ENCODE results near the gene TSPAN18.

TSPAN18 gene

DNA sequence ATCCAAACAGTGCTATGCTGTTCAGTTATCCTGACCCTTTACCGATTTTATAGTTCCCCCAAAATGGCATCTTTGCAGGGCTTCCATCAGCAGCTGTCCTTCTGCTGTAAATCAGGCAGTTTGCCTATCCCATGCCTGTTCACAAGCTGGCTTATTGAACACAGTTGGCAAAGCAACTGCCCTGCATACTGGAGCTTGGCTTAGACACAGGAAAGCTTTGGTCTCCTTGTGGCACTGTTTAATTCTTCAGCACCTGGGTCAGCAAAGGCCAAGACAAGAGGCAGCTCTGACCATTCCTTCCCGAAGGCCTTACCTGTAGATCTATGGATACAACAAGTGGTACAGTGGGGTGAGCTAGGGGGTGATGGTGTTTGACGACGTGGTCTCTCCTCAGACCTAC is 32.2 kb downstream of the TSPAN18 start:
- Histone ChIP-seq H3K4me1 (ENCODE audit: control insufficient read depth, insufficient read depth, low read length, poor library complexity, severe bottlenecking) (no peaks in the 10 kb centered on the region), H3K27ac (ENCODE audit: insufficient read depth, low read length, poor library complexity, severe bottlenecking) (no peak overlapping the region), H3K27me3 (replicated peaks; ENCODE audit: control insufficient read depth, insufficient read depth, low read length, poor library complexity, severe bottlenecking) (no peaks in the 10 kb centered on the region), H3K36me3 (ENCODE audit: control insufficient read depth, insufficient read depth, low read length) (peaks cover 1% of the 10 kb centered on the region), H3K9me3 (ENCODE audit: control insufficient read depth, low read length) (no peaks in the 10 kb centered on the region), H3K4me3 (ENCODE audit: insufficient read depth, low read depth, low read length, poor library complexity, severe bottlenecking) (no peak overlapping the region)
- DNase-seq, result no peak

DNA sequence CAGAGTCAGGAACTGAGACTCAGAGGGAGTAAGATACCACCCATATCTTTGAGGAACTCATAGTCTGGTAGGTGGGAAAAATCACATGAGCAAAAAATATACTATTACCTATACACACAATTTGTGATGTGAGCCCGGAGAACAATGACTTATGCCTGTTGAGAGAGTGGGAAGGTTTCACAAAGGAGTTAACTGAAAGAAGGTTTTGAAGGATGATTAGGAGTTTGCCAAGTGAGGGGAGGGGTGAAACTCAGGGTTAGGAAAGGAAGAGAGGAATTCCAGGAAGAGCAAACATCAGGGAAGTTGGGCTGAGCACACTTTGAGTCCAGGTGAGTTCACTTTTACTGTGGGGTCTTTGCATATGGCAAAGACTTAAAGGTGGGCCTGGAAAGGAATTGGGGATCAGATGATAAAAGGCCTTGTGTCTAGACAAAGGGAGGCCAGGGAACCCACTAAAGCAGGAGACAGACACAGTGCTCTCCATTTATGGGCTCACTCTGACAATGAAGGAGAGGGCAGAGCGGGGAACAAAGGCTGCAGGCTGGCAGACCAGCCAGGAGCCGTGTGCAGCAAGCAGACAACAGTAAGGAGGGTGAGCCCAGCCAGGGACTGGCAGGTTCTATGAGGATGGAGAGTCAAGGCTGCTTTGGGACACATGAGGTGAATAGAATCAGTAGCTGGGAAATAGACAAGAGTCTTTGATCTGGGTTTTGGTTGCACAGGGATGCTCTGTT is 33.1 kb downstream of the TSPAN18 start:
- no peaks in the 10 kb centered on the region for H3K27me3 ChIP-seq (replicated peaks; ENCODE audit: control insufficient read depth, insufficient read depth, low read length, poor library complexity, severe bottlenecking)
- H3K27ac ChIP-seq (ENCODE audit: insufficient read depth, low read length, poor library complexity, severe bottlenecking), result no peak overlapping the region
- no peak overlapping the region for H3K4me3 ChIP-seq (ENCODE audit: insufficient read depth, low read depth, low read length, poor library complexity, severe bottlenecking)
- H3K4me1 ChIP-seq (ENCODE audit: control insufficient read depth, insufficient read depth, low read length, poor library complexity, severe bottlenecking), result no peaks in the 10 kb centered on the region
- DNase-seq, result no peak
- H3K9me3 ChIP-seq (ENCODE audit: control insufficient read depth, low read length), result no peaks in the 10 kb centered on the region
- H3K36me3 ChIP-seq (ENCODE audit: control insufficient read depth, insufficient read depth, low read length), result peaks cover 11% of the 10 kb centered on the region

DNA sequence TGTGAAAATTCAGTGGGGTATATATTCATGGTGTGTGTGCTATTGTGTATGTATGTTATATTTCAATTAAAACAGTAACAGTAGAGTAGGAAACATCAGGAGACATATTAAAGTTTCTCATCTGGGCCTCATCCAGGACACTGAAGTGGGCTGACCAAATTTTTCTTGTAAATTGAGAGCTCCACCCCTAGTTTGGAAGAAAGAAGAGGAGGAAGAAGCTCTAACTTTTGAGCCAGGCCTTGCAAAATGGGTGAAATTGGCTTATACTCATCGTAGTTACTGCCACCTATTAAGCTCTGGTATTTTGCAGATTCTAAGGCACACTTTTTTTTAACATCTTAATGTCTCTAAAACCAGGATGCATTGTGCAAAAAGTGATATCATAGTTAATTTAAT is 33.7 kb downstream of the TSPAN18 start:
- no peak overlapping the region for H3K27ac ChIP-seq (ENCODE audit: insufficient read depth, low read length, poor library complexity, severe bottlenecking)
- H3K27me3 ChIP-seq (replicated peaks; ENCODE audit: control insufficient read depth, insufficient read depth, low read length, poor library complexity, severe bottlenecking), result no peaks in the 10 kb centered on the region
- no peak for DNase-seq

DNA sequence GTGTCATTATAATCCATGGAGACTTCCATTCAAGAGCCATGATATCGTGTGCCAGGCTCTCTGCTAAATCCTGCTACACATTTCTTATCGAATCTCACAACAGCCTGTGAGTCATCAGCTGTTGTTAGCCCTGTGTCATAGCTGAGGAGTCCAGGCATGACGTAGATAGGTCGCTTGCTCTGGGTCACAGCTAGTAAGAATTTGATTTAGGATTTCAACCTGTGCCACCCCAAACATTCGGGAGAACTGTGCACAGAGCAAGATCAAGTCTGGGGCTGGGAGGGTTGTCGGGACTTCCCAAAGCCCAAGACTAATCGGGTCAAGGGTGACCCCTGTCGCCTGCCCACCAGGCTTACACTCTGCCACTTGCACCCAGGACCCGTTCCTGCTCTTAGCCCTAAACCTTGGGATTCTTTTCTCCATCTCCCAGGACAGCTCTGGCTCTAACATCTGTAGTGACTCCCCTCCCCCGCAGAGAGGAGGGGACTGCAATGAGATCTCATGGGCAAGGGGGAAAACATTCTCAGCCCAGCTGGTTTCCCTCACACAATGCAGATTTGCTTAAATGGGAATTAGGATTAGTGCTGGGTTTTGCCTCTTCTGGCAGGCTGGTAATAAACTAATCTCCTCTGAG is 34.3 kb downstream of the TSPAN18 start:
- H3K27ac ChIP-seq (ENCODE audit: insufficient read depth, low read length, poor library complexity, severe bottlenecking), result no peak overlapping the region
- H3K4me1 ChIP-seq (ENCODE audit: control insufficient read depth, insufficient read depth, low read length, poor library complexity, severe bottlenecking), result no peaks in the 10 kb centered on the region
- DNase-seq, result no peak
- no peak overlapping the region for H3K4me3 ChIP-seq (ENCODE audit: insufficient read depth, low read depth, low read length, poor library complexity, severe bottlenecking)
- H3K27me3 ChIP-seq (replicated peaks; ENCODE audit: control insufficient read depth, insufficient read depth, low read length, poor library complexity, severe bottlenecking), result no peaks in the 10 kb centered on the region
- no peaks in the 10 kb centered on the region for H3K9me3 ChIP-seq (ENCODE audit: control insufficient read depth, low read length)
- peaks cover 22% of the 10 kb centered on the region for H3K36me3 ChIP-seq (ENCODE audit: control insufficient read depth, insufficient read depth, low read length)

More for the DNA sequence above, 33.7 kb downstream of the TSPAN18 start:
- H3K4me3 ChIP-seq (ENCODE audit: insufficient read depth, low read depth, low read length, poor library complexity, severe bottlenecking), result no peak overlapping the region
- peaks cover 16% of the 10 kb centered on the region for H3K36me3 ChIP-seq (ENCODE audit: control insufficient read depth, insufficient read depth, low read length)
- no peaks in the 10 kb centered on the region for H3K4me1 ChIP-seq (ENCODE audit: control insufficient read depth, insufficient read depth, low read length, poor library complexity, severe bottlenecking)
- H3K9me3 ChIP-seq (ENCODE audit: control insufficient read depth, low read length), result no peaks in the 10 kb centered on the region

DNA sequence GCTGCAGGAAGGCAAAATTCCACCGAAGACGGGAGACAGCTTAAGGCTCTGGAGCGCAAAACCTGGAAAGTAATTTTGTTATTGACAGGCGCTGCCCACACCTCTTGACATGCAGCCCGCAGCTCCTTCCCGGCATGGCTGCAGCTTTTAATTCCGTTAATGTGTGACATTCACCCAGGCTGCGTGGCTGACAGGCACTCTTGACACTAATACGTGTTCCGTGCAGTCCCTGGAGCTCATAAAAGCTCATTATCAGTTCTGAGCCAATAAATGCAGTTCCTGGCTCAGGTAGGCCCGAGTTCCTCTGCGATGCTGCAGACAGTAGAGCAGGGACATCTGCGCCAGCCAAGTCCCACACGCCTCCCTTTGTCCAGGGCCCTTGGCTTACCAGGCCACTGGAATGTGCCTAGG is 34.8 kb downstream of the TSPAN18 start:
- Histone ChIP-seq H3K4me3 (ENCODE audit: insufficient read depth, low read depth, low read length, poor library complexity, severe bottlenecking) (no peak overlapping the region), H3K36me3 (ENCODE audit: control insufficient read depth, insufficient read depth, low read length) (peaks cover 27% of the 10 kb centered on the region), H3K9me3 (ENCODE audit: control insufficient read depth, low read length) (no peaks in the 10 kb centered on the region), H3K4me1 (ENCODE audit: control insufficient read depth, insufficient read depth, low read length, poor library complexity, severe bottlenecking) (no peaks in the 10 kb centered on the region), H3K27me3 (replicated peaks; ENCODE audit: control insufficient read depth, insufficient read depth, low read length, poor library complexity, severe bottlenecking) (no peaks in the 10 kb centered on the region), H3K27ac (ENCODE audit: insufficient read depth, low read length, poor library complexity, severe bottlenecking) (no peak overlapping the region)
- no peak for DNase-seq

DNA sequence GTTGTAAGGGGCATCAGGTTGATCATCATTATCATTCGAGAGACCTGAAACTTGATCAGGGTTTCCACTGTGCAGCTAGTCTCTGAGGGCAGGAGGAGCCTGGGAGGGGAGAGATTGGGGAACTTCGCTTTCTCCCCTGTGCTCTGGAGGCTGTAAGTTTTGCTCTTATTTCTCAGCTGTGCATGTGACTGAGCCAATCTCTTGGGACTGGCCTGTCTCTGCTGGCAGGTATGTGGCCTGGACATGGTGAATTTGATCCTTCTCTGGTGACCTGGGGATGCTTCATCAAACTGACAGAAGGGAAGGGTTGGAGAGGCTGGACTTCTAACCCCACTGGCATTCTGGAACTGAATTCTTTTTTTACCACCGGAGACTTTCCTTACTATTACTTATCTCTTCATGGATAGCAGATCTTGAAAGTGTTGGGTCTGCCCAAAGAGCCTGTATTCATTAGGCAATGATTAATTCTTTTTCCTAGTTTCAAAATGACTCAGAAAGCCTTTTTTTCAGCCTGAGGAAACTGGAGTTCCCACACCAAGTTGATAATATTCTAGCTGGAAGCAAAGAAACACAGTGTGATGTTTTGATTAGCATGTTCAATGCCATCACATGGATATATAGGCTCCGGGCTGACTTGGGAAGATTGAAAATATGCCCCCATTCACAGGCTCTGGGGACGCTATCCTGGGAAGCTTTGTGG is 36.5 kb downstream of the TSPAN18 start:
- Histone ChIP-seq H3K4me1 (ENCODE audit: control insufficient read depth, insufficient read depth, low read length, poor library complexity, severe bottlenecking) (no peaks in the 10 kb centered on the region), H3K27me3 (replicated peaks; ENCODE audit: control insufficient read depth, insufficient read depth, low read length, poor library complexity, severe bottlenecking) (no peaks in the 10 kb centered on the region), H3K9me3 (ENCODE audit: control insufficient read depth, low read length) (no peaks in the 10 kb centered on the region), H3K27ac (ENCODE audit: insufficient read depth, low read length, poor library complexity, severe bottlenecking) (no peak overlapping the region), H3K4me3 (ENCODE audit: insufficient read depth, low read depth, low read length, poor library complexity, severe bottlenecking) (no peak overlapping the region), H3K36me3 (ENCODE audit: control insufficient read depth, insufficient read depth, low read length) (peaks cover 42% of the 10 kb centered on the region)
- no peak for DNase-seq

DNA sequence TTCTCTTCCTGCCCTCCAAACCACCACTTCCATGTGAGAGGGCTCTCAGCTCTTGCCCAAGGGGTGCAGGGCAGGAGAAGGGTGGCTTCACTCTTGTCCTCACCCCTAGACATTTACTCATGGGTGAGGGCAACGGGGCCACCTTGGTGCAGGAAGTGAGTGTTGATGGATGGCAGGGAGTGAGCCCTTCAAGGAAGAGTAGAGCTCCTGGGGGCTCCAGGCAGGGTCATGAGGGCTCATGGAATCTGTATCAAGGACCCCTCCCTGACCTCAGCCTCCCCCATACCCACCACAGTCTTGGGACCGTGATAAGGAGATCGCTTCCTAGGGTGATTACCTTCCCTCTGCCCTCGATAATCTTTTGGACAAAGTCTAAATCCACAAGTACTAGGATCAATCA is 37.8 kb downstream of the TSPAN18 start:
- H3K4me3 ChIP-seq (ENCODE audit: insufficient read depth, low read depth, low read length, poor library complexity, severe bottlenecking), result no peak overlapping the region
- no peak for DNase-seq
- H3K4me1 ChIP-seq (ENCODE audit: control insufficient read depth, insufficient read depth, low read length, poor library complexity, severe bottlenecking), result no peaks in the 10 kb centered on the region
- no peak overlapping the region for H3K27ac ChIP-seq (ENCODE audit: insufficient read depth, low read length, poor library complexity, severe bottlenecking)
- H3K9me3 ChIP-seq (ENCODE audit: control insufficient read depth, low read length), result no peaks in the 10 kb centered on the region
- no peaks in the 10 kb centered on the region for H3K27me3 ChIP-seq (replicated peaks; ENCODE audit: control insufficient read depth, insufficient read depth, low read length, poor library complexity, severe bottlenecking)
- peaks cover 42% of the 10 kb centered on the region for H3K36me3 ChIP-seq (ENCODE audit: control insufficient read depth, insufficient read depth, low read length)

DNA sequence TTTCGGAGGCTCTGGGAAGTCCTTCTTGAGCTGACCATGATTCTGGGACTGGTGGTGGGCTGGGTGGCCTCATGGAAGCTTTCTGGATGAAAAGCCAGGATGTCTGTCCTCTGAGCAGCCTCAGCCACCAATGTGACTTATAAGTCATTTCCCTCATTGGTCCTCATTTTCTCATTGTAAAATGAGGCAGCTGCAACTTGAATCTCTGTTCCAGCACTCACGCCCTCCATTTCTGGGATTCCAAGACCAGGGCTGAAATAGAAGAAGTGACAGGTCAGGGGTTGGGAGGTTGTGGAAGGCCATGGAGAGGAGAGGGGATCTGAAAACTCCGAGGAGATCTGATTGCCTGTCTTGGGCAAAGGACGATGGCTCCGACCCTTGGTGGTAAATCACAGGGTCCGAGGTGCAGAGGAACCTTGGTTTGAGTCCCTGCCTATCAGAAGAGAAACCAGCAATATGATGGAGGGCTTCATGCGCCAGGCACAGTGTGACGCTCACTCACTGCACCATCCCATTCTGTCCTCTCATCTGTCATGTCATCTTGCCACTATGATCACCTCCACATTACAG is 38.3 kb downstream of the TSPAN18 start:
- no peak overlapping the region for H3K27ac ChIP-seq (ENCODE audit: insufficient read depth, low read length, poor library complexity, severe bottlenecking)
- no peaks in the 10 kb centered on the region for H3K9me3 ChIP-seq (ENCODE audit: control insufficient read depth, low read length)
- H3K4me1 ChIP-seq (ENCODE audit: control insufficient read depth, insufficient read depth, low read length, poor library complexity, severe bottlenecking), result no peaks in the 10 kb centered on the region
- no peak overlapping the region for H3K4me3 ChIP-seq (ENCODE audit: insufficient read depth, low read depth, low read length, poor library complexity, severe bottlenecking)
- peaks cover 42% of the 10 kb centered on the region for H3K36me3 ChIP-seq (ENCODE audit: control insufficient read depth, insufficient read depth, low read length)
- H3K27me3 ChIP-seq (replicated peaks; ENCODE audit: control insufficient read depth, insufficient read depth, low read length, poor library complexity, severe bottlenecking), result no peaks in the 10 kb centered on the region
- no peak for DNase-seq

DNA sequence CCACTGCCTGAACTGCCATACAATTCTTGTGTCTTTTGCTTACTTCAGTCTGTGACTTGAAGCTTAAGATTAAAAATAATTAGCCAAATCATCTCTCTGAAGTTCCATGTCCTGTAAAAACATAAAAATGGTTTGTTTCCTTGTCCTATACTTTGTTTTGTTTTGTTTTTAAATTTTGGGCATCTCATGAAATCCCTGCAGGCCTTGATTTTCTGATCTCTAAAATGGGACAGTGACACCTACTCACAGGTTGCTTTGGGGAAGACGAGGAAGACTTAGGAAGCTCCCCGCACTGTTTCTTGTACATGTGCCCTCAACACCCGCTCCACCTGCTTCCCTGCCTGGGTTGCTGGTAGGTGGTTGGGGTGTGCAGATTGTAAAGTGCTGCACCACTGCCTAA is 38.9 kb downstream of the TSPAN18 start:
- H3K27me3 ChIP-seq (replicated peaks; ENCODE audit: control insufficient read depth, insufficient read depth, low read length, poor library complexity, severe bottlenecking), result no peaks in the 10 kb centered on the region
- H3K4me3 ChIP-seq (ENCODE audit: insufficient read depth, low read depth, low read length, poor library complexity, severe bottlenecking), result no peak overlapping the region
- peaks cover 42% of the 10 kb centered on the region for H3K36me3 ChIP-seq (ENCODE audit: control insufficient read depth, insufficient read depth, low read length)
- no peaks in the 10 kb centered on the region for H3K4me1 ChIP-seq (ENCODE audit: control insufficient read depth, insufficient read depth, low read length, poor library complexity, severe bottlenecking)
- no peak overlapping the region for H3K27ac ChIP-seq (ENCODE audit: insufficient read depth, low read length, poor library complexity, severe bottlenecking)
- no peak for DNase-seq
- H3K9me3 ChIP-seq (ENCODE audit: control insufficient read depth, low read length), result no peaks in the 10 kb centered on the region

Measured in effector memory CD4-positive, alpha-beta T cell (primary cell).